ENCODE results near the gene LIN52. TPM values are rescaled to one million over a fixed set of nuclear protein-coding genes. Genes with fewer than 3 reads are reported as not detected.

LIN52 gene
- total RNA-seq, 1 donor: 4.9 TPM

DNA sequence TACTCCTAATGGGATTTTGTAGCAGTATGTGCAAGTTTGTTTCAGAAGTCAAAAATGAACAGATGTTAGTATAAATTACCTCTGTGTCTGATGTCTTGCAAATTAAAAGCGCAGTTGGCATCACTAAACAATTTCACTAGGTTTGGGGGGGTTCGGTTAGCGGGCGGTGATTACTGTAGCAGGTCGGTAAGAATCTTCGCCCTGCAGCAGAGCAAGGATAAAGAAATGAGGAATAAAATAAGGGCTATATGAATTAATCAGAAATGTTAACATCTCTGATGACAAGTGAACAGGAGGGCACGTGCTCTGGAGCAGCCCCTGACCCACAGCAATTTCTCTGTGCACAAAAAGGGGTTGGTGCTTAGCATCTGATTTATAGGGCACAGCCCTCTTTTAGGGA lies 110.9 kb downstream of the LIN52 start:
- Histone ChIP-seq H3K4me3 (ENCODE audit: low read length) (no peak overlapping the region), H3K27me3 (ENCODE audit: insufficient read depth, low read length) (no peaks in the 10 kb centered on the region), H3K4me1 (ENCODE audit: insufficient read depth, low read length) (no peaks in the 10 kb centered on the region), H3K9me3 (ENCODE audit: low read depth, low read length) (no peaks in the 10 kb centered on the region)

DNA sequence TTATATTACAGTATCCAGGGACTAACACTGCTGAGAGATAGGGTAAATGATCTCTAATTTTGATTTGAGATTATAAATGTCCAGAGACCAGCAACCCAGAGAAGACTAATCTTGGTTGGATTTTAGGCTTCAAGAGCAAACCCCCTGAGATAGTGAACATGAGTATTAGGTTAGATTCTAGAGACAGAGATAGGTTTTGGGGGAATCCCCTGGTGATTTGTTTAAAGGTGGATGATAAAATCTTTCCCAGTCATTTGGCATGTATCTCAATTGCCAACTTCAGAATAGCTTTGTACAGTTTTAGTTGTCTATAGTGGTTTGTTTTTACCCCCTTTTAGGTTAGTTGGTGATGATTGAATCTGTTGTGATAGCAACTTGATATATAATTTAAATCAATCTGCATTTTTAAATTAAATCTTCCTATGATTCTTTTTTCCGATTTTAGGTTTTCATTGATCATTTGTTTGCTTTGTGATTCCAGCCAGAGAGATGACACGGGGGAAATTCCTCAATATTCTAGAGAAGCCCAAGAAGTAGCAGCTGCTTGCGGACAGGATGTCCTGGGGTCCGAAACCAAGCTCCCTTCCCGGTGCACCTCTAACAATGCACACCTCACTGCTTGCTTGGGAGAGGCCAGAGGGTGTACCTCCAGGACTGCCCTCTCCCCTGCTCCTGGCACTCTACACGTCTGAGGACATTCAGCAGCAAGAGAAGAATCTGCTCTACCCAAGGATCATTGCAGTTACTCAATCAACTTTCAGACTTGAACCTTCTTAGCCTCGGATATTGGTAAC lies 113.9 kb downstream of the LIN52 start:
- H3K4me1 ChIP-seq (ENCODE audit: insufficient read depth, low read length): no peaks in the 10 kb centered on the region
- H3K4me3 ChIP-seq (ENCODE audit: low read length): no peak overlapping the region
- no peaks in the 10 kb centered on the region for H3K27me3 ChIP-seq (ENCODE audit: insufficient read depth, low read length)
- no peaks in the 10 kb centered on the region for H3K9me3 ChIP-seq (ENCODE audit: low read depth, low read length)

DNA sequence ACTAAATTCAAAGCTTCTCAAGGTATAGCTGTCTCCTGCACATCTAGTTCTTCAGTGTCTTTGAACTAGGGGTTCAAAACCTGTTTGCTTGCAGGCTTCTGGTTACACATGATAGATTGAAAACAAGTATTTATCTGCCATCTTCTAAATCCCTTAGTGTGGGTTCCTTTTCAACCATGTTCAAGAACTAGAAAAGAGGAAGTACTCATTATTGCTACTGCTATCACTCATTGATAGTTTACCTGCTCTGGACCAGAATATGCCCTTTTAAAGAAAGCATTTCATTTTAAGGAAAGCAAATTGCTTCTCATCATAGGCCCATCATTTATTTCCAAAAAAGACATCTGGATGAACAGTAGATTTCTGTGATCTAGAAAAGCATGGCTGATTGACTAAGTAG lies 117.4 kb downstream of the LIN52 start:
- H3K4me1 ChIP-seq (ENCODE audit: insufficient read depth, low read length): no peaks in the 10 kb centered on the region
- no peaks in the 10 kb centered on the region for H3K9me3 ChIP-seq (ENCODE audit: low read depth, low read length)
- no peaks in the 10 kb centered on the region for H3K27me3 ChIP-seq (ENCODE audit: insufficient read depth, low read length)
- no peak overlapping the region for H3K4me3 ChIP-seq (ENCODE audit: low read length)

DNA sequence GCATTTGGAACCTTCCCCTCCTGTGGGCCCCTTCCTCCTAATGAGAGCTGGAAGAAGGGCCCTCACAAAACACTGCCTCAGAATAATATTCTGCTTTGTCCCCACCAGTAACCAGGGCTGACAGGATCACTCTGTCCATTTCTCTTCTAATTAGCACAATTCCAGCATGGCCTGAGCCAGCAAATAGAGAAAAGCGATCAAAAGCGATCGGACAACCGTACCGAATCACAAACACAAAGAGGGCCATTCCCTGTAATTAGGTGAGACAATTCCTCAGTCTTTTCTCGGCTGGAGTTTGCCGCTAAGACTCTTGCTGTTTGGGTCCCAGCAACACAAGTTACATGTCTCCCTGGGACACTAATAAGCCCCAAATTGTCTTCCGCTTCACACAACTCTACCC lies 118.9 kb downstream of the LIN52 start:
- no peaks in the 10 kb centered on the region for H3K9me3 ChIP-seq (ENCODE audit: low read depth, low read length)
- H3K4me1 ChIP-seq (ENCODE audit: insufficient read depth, low read length): no peaks in the 10 kb centered on the region
- no peak overlapping the region for H3K4me3 ChIP-seq (ENCODE audit: low read length)
- no peaks in the 10 kb centered on the region for H3K27me3 ChIP-seq (ENCODE audit: insufficient read depth, low read length)

DNA sequence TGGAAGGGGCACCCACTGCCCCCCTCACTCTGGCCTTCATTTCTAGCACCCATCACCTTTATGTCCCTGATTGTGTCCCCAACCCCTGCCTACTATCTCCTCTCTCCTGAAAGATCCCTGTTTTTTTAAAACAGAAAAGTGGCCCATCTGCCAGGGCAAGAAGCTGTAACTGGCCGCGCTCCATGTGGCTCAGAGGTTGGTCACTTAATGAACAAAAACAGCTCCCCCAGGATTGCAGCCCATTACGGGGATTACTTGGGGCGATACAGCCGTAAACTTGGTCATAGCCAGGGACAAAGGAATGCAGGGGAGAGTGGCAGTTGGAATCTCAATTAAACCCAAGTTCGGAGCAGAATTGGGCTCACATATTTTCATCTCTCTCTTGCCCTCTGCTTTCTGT lies 119.7 kb downstream of the LIN52 start:
- no peak overlapping the region for H3K4me3 ChIP-seq (ENCODE audit: low read length)
- no peaks in the 10 kb centered on the region for H3K27me3 ChIP-seq (ENCODE audit: insufficient read depth, low read length)
- no peaks in the 10 kb centered on the region for H3K4me1 ChIP-seq (ENCODE audit: insufficient read depth, low read length)
- no peaks in the 10 kb centered on the region for H3K9me3 ChIP-seq (ENCODE audit: low read depth, low read length)

DNA sequence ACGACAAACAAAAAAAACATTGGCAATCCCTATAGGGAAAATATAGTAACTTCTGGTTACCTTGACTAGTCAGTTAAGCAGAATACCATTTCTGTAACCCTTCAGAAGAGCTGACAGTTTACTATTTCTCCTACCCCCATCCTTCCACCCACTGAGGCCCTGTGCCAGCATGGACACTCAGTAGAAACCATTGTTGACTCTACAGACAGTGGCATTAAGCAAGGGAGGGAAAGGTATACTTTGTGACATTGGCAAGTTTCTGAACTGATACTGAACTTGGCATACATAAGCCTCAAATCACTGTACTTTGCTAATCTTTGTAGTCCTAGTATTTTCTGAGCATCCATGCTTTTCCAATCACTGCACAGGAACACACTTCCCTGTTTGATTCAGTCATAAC lies 121.1 kb downstream of the LIN52 start:
- H3K9me3 ChIP-seq (ENCODE audit: low read depth, low read length): no peaks in the 10 kb centered on the region
- no peaks in the 10 kb centered on the region for H3K27me3 ChIP-seq (ENCODE audit: insufficient read depth, low read length)
- H3K4me1 ChIP-seq (ENCODE audit: insufficient read depth, low read length): no peaks in the 10 kb centered on the region
- no peak overlapping the region for H3K4me3 ChIP-seq (ENCODE audit: low read length)

DNA sequence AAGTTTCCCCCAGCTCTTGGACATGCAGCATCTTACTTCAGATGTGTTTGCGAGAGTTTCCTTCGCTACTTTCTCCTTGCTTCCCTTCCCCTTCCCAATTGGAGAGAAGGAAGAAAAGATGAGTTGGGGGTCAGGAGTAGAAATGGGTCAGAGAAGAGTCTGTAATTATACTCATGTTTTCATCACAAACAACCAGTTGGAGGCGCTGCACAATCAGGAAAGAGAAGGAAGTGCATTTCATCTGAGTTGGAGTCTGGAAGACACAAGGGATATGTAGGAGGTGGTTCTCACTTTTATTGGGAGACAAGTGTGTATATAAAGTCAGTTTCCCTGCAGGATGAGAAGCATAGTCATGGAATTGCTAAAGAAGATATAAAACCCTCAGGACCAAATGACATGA lies 123.2 kb downstream of the LIN52 start:
- Histone ChIP-seq H3K4me3 (ENCODE audit: low read length) (no peak overlapping the region), H3K27me3 (ENCODE audit: insufficient read depth, low read length) (no peaks in the 10 kb centered on the region), H3K9me3 (ENCODE audit: low read depth, low read length) (no peaks in the 10 kb centered on the region), H3K4me1 (ENCODE audit: insufficient read depth, low read length) (no peaks in the 10 kb centered on the region)

DNA sequence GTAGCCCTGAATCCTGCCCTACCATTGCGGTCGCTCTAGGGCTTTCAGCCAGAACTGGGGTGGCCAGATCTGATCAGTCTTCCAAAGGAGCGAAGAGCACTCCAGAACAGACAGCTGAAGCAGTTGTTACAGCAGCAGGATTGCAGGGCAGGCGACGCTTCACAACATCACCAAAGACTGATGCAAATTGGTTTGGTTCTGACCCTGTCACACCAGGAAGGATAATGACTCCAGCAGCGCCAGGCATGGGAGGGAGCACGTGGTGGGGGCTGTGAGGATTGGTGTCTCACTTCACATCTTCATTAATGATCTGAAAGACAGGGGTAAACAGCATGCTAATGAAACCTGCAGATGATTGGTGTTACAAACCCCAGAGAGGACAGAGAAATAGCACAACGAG lies 123.9 kb downstream of the LIN52 start:
- no peaks in the 10 kb centered on the region for H3K27me3 ChIP-seq (ENCODE audit: insufficient read depth, low read length)
- no peak overlapping the region for H3K4me3 ChIP-seq (ENCODE audit: low read length)
- no peaks in the 10 kb centered on the region for H3K9me3 ChIP-seq (ENCODE audit: low read depth, low read length)
- no peaks in the 10 kb centered on the region for H3K4me1 ChIP-seq (ENCODE audit: insufficient read depth, low read length)

DNA sequence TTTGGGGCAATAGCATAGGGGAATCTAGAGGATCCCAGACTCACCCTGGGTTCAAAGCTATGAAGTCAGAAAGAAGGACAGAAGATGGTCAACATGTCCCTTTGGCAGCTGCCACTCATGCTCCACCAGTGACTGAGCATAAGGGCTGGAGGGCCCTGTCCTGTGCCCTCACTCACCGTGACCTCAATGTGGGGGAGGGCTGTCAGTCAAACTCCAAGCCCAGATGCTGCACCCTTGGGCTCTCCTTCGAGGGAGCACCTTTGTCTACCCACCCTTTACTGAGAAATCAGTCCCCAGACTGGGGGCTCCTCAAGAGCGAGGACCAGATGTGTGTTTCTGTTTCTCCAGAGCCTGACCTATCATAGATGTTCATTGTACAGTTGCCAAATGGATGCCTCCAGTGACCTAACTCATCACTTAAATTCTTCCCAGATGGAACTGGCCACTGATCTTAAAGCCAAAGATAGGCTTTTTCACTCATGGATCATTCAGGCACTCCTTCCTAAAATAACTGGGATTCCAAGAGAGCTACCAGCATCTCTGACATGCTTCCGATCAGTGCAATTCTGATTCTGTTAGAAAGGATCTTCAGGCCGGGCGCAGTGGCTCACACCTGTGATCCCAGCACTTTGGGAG lies 127.3 kb downstream of the LIN52 start:
- no peaks in the 10 kb centered on the region for H3K27me3 ChIP-seq (ENCODE audit: insufficient read depth, low read length)
- no peaks in the 10 kb centered on the region for H3K4me1 ChIP-seq (ENCODE audit: insufficient read depth, low read length)
- no peaks in the 10 kb centered on the region for H3K9me3 ChIP-seq (ENCODE audit: low read depth, low read length)
- no peak overlapping the region for H3K4me3 ChIP-seq (ENCODE audit: low read length)

DNA sequence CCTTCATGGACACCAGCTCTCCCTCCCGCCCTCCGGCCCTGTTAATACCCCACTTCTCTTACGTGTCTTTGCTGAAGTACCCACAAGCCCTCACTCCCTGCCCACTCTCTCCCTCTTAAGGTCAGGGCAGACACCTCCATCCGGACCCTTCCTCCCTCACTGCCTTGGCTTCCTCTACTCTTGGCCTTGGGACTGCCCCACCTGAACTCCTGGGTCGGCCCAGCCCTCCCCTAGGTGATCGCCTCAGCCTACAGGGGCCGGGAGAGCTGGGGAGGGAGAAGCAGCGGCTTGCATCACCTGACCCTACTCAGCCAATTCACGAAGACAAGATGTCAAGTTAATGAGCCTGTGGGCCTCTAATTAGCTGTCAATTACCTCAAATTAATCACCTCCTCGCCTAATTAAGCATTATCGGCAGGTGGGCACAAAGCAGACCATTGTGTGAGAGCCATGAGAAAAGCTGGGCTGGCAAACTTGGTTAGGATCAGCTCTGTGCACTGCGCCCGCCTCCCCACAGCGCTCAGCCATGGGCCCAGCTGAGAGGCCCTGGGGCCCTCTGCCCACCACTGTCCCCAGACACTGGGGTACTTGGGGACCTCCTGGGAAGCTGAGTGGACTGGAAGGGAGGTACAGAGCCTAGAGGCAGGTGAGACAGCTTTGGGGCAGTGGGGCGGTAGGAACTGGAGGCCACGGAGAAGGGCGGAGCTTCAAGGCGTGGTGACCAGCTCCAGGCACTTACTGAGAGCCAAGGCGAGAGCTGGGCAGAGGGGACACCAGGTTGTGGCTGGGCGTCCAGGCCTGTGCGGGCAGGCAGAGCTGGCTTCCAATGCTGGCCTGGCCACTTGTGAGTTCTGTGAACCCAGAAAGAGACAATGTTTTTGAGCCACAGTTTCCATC lies 129.4 kb downstream of the LIN52 start:
- H3K27me3 ChIP-seq (ENCODE audit: insufficient read depth, low read length): peaks cover 10% of the 10 kb centered on the region

DNA sequence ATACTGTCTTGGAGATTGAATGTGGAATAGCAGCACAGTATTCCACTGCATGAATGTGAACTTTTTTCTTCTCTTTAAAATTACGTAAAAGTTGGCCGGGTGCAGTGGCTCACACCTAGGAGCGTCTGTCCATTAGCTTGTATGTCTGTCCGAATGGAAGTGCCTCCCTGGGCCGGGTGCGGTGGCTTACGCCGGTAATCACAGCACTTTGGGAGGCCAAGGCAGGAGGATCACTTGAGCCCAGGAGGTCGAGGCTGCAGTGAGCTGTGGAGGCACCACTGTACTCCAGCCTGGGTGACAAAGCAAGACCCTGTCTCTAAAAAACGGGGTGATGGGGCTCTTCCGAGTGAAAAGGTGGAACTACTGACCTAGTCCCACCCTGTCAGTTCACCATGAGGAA lies 131.9 kb downstream of the LIN52 start:
- Histone ChIP-seq H3K4me1 (ENCODE audit: insufficient read depth, low read length) (no peaks in the 10 kb centered on the region), H3K27me3 (ENCODE audit: insufficient read depth, low read length) (peaks cover 10% of the 10 kb centered on the region), H3K9me3 (ENCODE audit: low read depth, low read length) (no peaks in the 10 kb centered on the region), H3K4me3 (ENCODE audit: low read length) (no peak overlapping the region)

More for the DNA sequence above, 129.4 kb downstream of the LIN52 start:
- no peak overlapping the region for H3K4me3 ChIP-seq (ENCODE audit: low read length)
- no peaks in the 10 kb centered on the region for H3K9me3 ChIP-seq (ENCODE audit: low read depth, low read length)
- no peaks in the 10 kb centered on the region for H3K4me1 ChIP-seq (ENCODE audit: insufficient read depth, low read length)

DNA sequence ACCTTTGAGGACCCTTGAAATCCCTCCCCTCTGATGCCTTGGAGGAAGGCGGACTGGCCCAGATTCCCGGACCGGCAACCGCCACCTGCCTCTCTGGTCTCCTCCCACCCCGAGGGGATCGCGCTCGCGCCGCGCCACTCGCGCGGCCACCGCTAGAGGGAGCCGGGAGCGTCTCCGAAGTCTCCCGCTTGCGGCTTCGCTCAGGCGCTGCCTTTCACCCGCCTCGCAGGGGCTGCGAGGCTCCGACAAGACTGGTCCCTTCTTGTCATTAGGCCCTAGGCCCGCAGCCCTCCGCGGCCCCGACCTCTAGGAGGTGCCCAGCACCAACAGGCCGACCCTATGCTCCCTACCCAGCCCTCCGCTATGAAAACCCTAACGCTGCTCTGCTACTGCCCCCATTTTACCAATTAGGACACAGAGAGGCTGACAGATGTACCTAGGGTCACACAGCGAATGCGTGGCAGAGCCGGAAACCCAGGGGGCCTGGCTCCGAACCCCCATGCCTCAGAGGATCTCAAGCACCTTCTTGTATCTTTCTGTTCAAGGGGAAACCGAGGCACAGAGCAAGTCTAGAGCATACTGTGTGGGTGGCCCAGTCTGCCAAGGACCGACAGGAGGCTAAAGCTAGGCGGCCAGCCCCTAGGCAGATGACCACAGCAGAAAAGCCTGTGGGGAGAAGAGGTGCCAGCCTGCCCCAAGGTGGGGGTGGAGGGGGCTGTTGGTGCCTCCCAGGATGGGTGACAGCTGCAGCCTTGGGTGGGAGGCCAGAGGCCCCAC lies 133.1 kb downstream of the LIN52 start:
- Histone ChIP-seq H3K27me3 (ENCODE audit: insufficient read depth, low read length) (peaks cover 10% of the 10 kb centered on the region), H3K9me3 (ENCODE audit: low read depth, low read length) (no peaks in the 10 kb centered on the region), H3K4me1 (ENCODE audit: insufficient read depth, low read length) (no peaks in the 10 kb centered on the region), H3K4me3 (ENCODE audit: low read length) (no peak overlapping the region)

DNA sequence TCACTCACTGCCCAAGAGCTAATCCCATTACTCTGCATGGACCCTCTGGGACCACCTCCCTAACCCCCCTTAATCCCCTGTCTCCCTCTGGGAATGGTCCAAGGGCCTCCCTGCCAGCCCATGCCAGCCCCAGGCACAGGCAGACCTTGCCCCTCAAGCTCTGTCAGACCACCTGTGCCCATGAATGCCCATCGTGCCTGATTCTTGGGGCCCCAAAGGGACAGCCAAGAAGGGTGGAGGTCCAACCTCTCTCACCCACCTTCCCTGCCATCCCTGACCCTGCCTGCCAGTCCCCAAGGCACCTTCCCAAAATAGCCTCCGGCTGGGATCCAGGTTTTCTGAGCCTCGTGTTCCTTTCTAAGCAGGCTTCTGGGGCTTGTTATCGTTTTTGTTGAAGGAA lies 133.7 kb downstream of the LIN52 start:
- Histone ChIP-seq H3K9me3 (ENCODE audit: low read depth, low read length) (no peaks in the 10 kb centered on the region), H3K4me3 (ENCODE audit: low read length) (no peak overlapping the region), H3K27me3 (ENCODE audit: insufficient read depth, low read length) (peaks cover 10% of the 10 kb centered on the region), H3K4me1 (ENCODE audit: insufficient read depth, low read length) (no peaks in the 10 kb centered on the region)

DNA sequence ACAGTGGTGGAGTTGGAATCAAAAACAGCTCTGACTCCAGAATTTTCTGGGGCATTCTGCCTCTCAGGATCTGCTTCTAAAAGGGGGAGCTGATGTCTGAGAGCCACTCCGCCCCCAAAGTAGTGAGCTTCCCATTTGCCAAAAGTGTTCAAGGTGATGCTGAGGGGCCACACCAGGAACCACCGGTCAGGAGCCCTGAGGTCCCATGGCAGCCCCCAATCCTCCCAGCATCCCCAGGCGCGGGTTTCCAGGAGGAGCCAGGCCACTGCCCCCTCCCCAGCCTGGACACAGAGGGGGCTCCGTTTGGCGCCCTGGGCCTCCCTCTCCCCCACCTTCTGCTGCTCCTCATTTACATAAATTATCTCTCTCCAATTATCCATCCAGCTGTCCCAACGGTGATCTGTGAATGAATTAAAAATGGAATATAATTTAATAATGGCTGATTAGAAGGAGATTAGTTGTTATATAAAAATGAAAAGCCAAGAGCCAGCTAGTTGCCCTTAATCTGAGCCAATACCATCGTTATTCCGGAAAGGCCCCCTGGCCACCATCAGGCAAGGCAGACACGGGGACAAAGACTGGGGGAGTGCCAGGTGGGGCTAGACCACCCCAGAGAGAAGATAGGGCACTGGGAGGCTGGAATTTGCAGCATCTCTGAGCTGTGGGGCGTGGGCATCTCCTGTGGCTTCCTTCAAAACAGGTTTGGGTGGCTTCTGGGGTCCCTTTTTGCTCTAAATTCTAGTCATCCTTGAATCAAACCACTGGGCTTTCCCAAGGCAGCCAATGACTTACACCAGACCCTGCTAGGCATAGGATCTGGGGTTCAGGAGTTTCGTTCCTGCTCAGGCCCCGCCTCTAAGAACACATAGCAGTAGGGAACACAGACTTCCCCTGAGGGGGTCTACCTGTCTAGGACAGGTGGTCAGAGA lies 134.8 kb downstream of the LIN52 start:
- peaks cover 10% of the 10 kb centered on the region for H3K27me3 ChIP-seq (ENCODE audit: insufficient read depth, low read length)
- no peaks in the 10 kb centered on the region for H3K9me3 ChIP-seq (ENCODE audit: low read depth, low read length)
- no peaks in the 10 kb centered on the region for H3K4me1 ChIP-seq (ENCODE audit: insufficient read depth, low read length)
- H3K4me3 ChIP-seq (ENCODE audit: low read length): no peak overlapping the region
